Measurements from ENCODE around the gene CADPS2.

The CADPS2 gene

GRCh38 chr7:122561326-122561725 is 324.9 kb downstream of the CADPS2 start:
- TF ChIP-seq CTCF (IDR thresholded peaks at IDR 0.05; ENCODE audit: poor library complexity, severe bottlenecking) = no peak
- no peak for DNase-seq (ENCODE audit: low spot score)

GRCh38 chr7:122556873-122557542 is 329.3 kb downstream of the CADPS2 start:
- TF ChIP-seq CTCF (IDR thresholded peaks at IDR 0.05; ENCODE audit: poor library complexity, severe bottlenecking) = no peak
- H3K4me3 ChIP-seq (ENCODE audit: severe bottlenecking) = no peak overlapping the region
- H3K36me3 ChIP-seq (ENCODE audit: low read depth) = no peaks in the 10 kb centered on the region
- DNase-seq (ENCODE audit: low spot score) (no peak), ATAC-seq (ENCODE audit: low read depth) (no peak)
- no peaks in the 10 kb centered on the region for H3K4me1 ChIP-seq (ENCODE audit: insufficient read depth, poor library complexity, severe bottlenecking)
- no peaks in the 10 kb centered on the region for H3K9me3 ChIP-seq (ENCODE audit: severe bottlenecking)
- no peaks in the 10 kb centered on the region for H3K27me3 ChIP-seq (ENCODE audit: insufficient read depth, poor library complexity, severe bottlenecking)
- H3K27ac ChIP-seq (ENCODE audit: poor library complexity, severe bottlenecking) = no peak overlapping the region

More at GRCh38 chr7:122561326-122561725, 324.9 kb downstream of the CADPS2 start:
- ATAC-seq (ENCODE audit: low read depth) = no peak
- H3K27ac ChIP-seq (ENCODE audit: poor library complexity, severe bottlenecking) = no peak overlapping the region
- no peaks in the 10 kb centered on the region for H3K36me3 ChIP-seq (ENCODE audit: low read depth)
- H3K9me3 ChIP-seq (ENCODE audit: severe bottlenecking) = no peaks in the 10 kb centered on the region
- no peaks in the 10 kb centered on the region for H3K27me3 ChIP-seq (ENCODE audit: insufficient read depth, poor library complexity, severe bottlenecking)
- H3K4me1 ChIP-seq (ENCODE audit: insufficient read depth, poor library complexity, severe bottlenecking) = no peaks in the 10 kb centered on the region
- H3K4me3 ChIP-seq (ENCODE audit: severe bottlenecking) = no peak overlapping the region

DNA sequence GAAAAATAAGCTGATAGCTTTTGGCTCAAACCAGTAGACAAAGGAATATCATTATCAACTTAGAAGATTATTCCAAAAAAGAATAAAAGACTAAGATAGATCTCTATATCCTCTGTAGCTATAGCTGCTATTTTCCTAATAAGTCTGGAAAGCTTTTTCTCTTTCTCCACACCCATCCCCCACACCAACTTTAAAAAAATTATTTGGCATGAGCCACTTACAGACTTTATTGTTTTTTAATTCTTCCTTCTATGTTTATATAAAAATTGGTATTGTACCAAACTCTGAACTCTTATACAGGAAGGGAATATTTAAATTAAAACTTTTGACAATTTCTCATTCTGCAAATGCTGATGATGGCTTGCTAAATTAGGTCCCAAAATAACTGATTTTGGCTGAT is 330.0 kb downstream of the CADPS2 start:
- no peaks in the 10 kb centered on the region for H3K9me3 ChIP-seq (ENCODE audit: severe bottlenecking)
- no peaks in the 10 kb centered on the region for H3K4me1 ChIP-seq (ENCODE audit: insufficient read depth, poor library complexity, severe bottlenecking)
- H3K27ac ChIP-seq (ENCODE audit: poor library complexity, severe bottlenecking) = no peak overlapping the region
- no peaks in the 10 kb centered on the region for H3K36me3 ChIP-seq (ENCODE audit: low read depth)
- H3K27me3 ChIP-seq (ENCODE audit: insufficient read depth, poor library complexity, severe bottlenecking) = no peaks in the 10 kb centered on the region
- DNase-seq (ENCODE audit: low spot score) (no peak), ATAC-seq (ENCODE audit: low read depth) (no peak)
- no peak overlapping the region for H3K4me3 ChIP-seq (ENCODE audit: severe bottlenecking)
- no peak for TF ChIP-seq CTCF (IDR thresholded peaks at IDR 0.05; ENCODE audit: poor library complexity, severe bottlenecking)

- Histone ChIP-seq H3K36me3 (ENCODE audit: low read depth) (no peaks in the 10 kb centered on the region), H3K27me3 (ENCODE audit: insufficient read depth, poor library complexity, severe bottlenecking) (no peaks in the 10 kb centered on the region), H3K4me3 (ENCODE audit: severe bottlenecking) (no peak overlapping the region), H3K4me1 (ENCODE audit: insufficient read depth, poor library complexity, severe bottlenecking) (no peaks in the 10 kb centered on the region), H3K9me3 (ENCODE audit: severe bottlenecking) (no peaks in the 10 kb centered on the region), H3K27ac (ENCODE audit: poor library complexity, severe bottlenecking) (no peak overlapping the region)
- no peak for TF ChIP-seq CTCF (IDR thresholded peaks at IDR 0.05; ENCODE audit: poor library complexity, severe bottlenecking)
- DNase-seq (ENCODE audit: low spot score) (no peak), ATAC-seq (ENCODE audit: low read depth) (no peak)
Observed at GRCh38 chr7:122553761-122554160, 332.5 kb downstream of the CADPS2 start.

DNA sequence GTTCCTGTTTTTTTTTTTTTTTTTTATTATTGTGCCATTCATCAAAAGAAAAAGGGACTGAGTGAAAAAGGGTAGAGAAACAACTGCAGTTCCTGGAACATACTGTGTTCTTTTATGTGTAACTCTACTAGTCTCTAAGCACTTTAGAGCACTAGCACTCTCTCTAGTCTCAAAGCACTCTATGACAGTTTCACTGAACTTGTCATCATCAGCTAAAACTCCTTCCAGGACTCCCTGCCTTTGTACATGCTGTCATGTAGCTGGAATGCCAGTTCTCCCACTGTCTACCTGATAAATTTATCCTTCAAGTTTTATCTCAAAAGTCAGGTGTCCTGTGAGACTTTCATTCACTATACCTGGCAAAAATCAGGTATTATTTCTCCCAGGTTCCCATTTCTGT is 333.5 kb downstream of the CADPS2 start:
- Histone ChIP-seq H3K4me1 (ENCODE audit: insufficient read depth, poor library complexity, severe bottlenecking) (no peaks in the 10 kb centered on the region), H3K36me3 (ENCODE audit: low read depth) (no peaks in the 10 kb centered on the region), H3K4me3 (ENCODE audit: severe bottlenecking) (no peak overlapping the region), H3K27me3 (ENCODE audit: insufficient read depth, poor library complexity, severe bottlenecking) (no peaks in the 10 kb centered on the region), H3K9me3 (ENCODE audit: severe bottlenecking) (no peaks in the 10 kb centered on the region), H3K27ac (ENCODE audit: poor library complexity, severe bottlenecking) (no peak overlapping the region)
- no peak for DNase-seq (ENCODE audit: low spot score)
- no peak for ATAC-seq (ENCODE audit: low read depth)
- no peak for TF ChIP-seq CTCF (IDR thresholded peaks at IDR 0.05; ENCODE audit: poor library complexity, severe bottlenecking)
